A549 (cell line): ENCODE results near the gene UTP4. TPM values are rescaled to one million over a fixed set of nuclear protein-coding genes. Genes with fewer than 3 reads are reported as not detected.
A peak's percentile ranks its signal among the peaks of the same experiment; 100 is the strongest.

Source experiments
- ATAC-seq, 2 experiments: fragments of 200-7000 bp in 1 of 2; fragments of >200 bp in 1 of 2; cut with Nextera tagmentation in 1 of 2; cut with Tn5 transposase in 1 of 2; 3 replicates each; pipeline versions ENCODE4 v1.8.0 to v1.9.1; 2018 to 2020; ENCODE audit warnings: mild to moderate bottlenecking in 1 of 2, moderate library complexity in 1 of 2
- CTCF ChIA-PET: fragments of 300-600 bp; sonication (Branson Sonifier 250); formaldehyde crosslinking; extraction: SDS; loops from one replicate; lab custom pipeline; 2021; ENCODE audit warnings: antibody characterized with exemption, inconsistent platforms; lab: Yijun Ruan, JAX
- POLR2A ChIA-PET: fragments of 350-600 bp; formaldehyde crosslinking; extraction: SDS; loops from one replicate; lab custom pipeline; 2021; ENCODE audit warnings: antibody characterized with exemption, inconsistent platforms; lab: Yijun Ruan, JAX
- DNase-seq, 2 experiments: peaks; one replicate each; pipeline versions ENCODE4 v3.0.0 to v3.0.0-alpha.2; 2011 to 2016; ENCODE audit warnings: low read depth in 1 of 2, low spot score in 1 of 2
- FAIRE-seq: peaks from 2 replicates; lab custom pipeline; 2011; peaks lifted over from hg19 to GRCh38; lab: Jason Lieb, UNC
- H3K27ac ChIP-seq, 2 experiments: fragments of >200 bp; sonication (Bioruptor Twin); formaldehyde crosslinking; 3 replicates each; pipeline ENCODE4 v1.5.1; 2016 to 2017
- H3K4me1 ChIP-seq: fragments of >200 bp; sonication (Bioruptor Twin); formaldehyde crosslinking; 3 replicates; pipeline ENCODE4 v1.6.1; 2016
- H3K4me2 ChIP-seq: fragments of >200 bp; sonication (Bioruptor Twin); formaldehyde crosslinking; 3 replicates; pipeline ENCODE4 v1.6.1; 2016
- H3K4me3 ChIP-seq: fragments of >200 bp; sonication (Bioruptor Twin); formaldehyde crosslinking; 3 replicates; pipeline ENCODE4 v1.5.1; 2016
- H3K9me3 ChIP-seq: fragments of >200 bp; sonication (Bioruptor Twin); formaldehyde crosslinking; 3 replicates; pipeline ENCODE4 v1.6.1; 2016
- BHLHE40 ChIP-seq: IDR thresholded peaks from 2 replicates; pipeline ENCODE4 v1.6.1; 2012; ENCODE audit warnings: low read depth, low read length, inconsistent platforms
- CBX2 ChIP-seq: fragments of 200-600 bp; sonication (generic); IDR thresholded peaks from 2 replicates; pipeline ENCODE4 v1.6.1; 2016; ENCODE audit warnings: low read depth, mild to moderate bottlenecking, borderline replicate concordance
- CEBPB ChIP-seq, 2 experiments: fragments of >200 bp in 1 of 2; sonication (Bioruptor Twin) in 1 of 2; formaldehyde crosslinking in 1 of 2; IDR thresholded peaks; 2 replicates each; pipeline ENCODE4 v1.6.1; 2012 to 2016
- CHD2 ChIP-seq: fragments of 150-350 bp; IDR thresholded peaks from 2 replicates; pipeline ENCODE4 v1.6.1; 2014; ENCODE audit warnings: low read length; ENCODE audit not compliant: partially characterized antibody
- EHF ChIP-seq: fragments of 250-450 bp; sonication (Bioruptor Pico); IDR thresholded peaks from 2 replicates; pipeline ENCODE4 v1.5.0; 2020; ENCODE audit warnings: mild to moderate bottlenecking
- FOSB ChIP-seq: fragments of 250-450 bp; sonication (Bioruptor Pico); IDR thresholded peaks from 2 replicates; pipeline ENCODE4 v1.5.0; 2020; ENCODE audit warnings: mild to moderate bottlenecking, moderate library complexity
- FOXS1 ChIP-seq: fragments of 250-450 bp; sonication (Bioruptor Pico); IDR thresholded peaks from 2 replicates; pipeline ENCODE4 v1.5.0; 2020; ENCODE audit warnings: mild to moderate bottlenecking, moderate library complexity
- JUN ChIP-seq, 2 experiments: fragments of >200 bp; sonication (Bioruptor Twin); formaldehyde crosslinking; IDR thresholded peaks; 2 replicates in 1 of 2; 3 replicates in 1 of 2; pipeline ENCODE4 v1.6.1; 2016 to 2017
- MAFK ChIP-seq: fragments of 450-650 bp; IDR thresholded peaks from 2 replicates; pipeline ENCODE4 v1.6.1; 2014; ENCODE audit not compliant: partially characterized antibody
- MYC ChIP-seq: IDR thresholded peaks from 2 replicates; pipeline ENCODE4 v1.6.1; 2012; ENCODE audit warnings: mild to moderate bottlenecking, inconsistent platforms, low read length, improper control_type of control experiment, borderline replicate concordance
- NPAS2 ChIP-seq: fragments of 250-450 bp; sonication (Bioruptor Pico); IDR thresholded peaks from 2 replicates; pipeline ENCODE4 v1.8.0; 2022; ENCODE audit warnings: mild to moderate bottlenecking, moderate library complexity, borderline replicate concordance
- RAD21 ChIP-seq, 2 experiments: fragments of >200 bp in 1 of 2; sonication (Bioruptor Twin) in 1 of 2; formaldehyde crosslinking in 1 of 2; IDR thresholded peaks in 1 of 2; conservative IDR thresholded peaks in 1 of 2; 2 replicates in 1 of 2; 3 replicates in 1 of 2; pipeline ENCODE4 v1.6.1; 2012 to 2018; ENCODE audit warnings: inconsistent platforms in 1 of 2
- RFX5 ChIP-seq: fragments of 450-650 bp; IDR thresholded peaks from 2 replicates; pipeline ENCODE4 v1.7.1; 2014; ENCODE audit warnings: antibody characterized with exemption, mild to moderate bottlenecking, moderate library complexity
- SREBF2 ChIP-seq: fragments of 450-650 bp; IDR thresholded peaks from 2 replicates; pipeline ENCODE4 v1.6.1; 2014; ENCODE audit warnings: mild to moderate bottlenecking, moderate library complexity
- ZC3H11A ChIP-seq: fragments of 450-650 bp; IDR thresholded peaks from 2 replicates; pipeline ENCODE4 v1.6.1; 2014; ENCODE audit warnings: antibody characterized with exemption, mild to moderate bottlenecking
- WGBS: methylation state at CpG from one replicate; pipeline ENCODE4 v1.1.6; 2017; ENCODE audit errors: missing lambda C conversion rate; 5-methylcytosine and 5-hydroxymethylcytosine counted together
- polyA plus RNA-seq, 4 experiments: library from polyadenylated mRNA; depleted of rRNA in 3 of 4; stranded (reverse); fragments of >200 nt; fragmentation: RNase III in 1 of 4; extraction: RNeasy Plus Mini Kit Qiagen cat#74134 plus additional on column Dnase treatment in 1 of 4; gene quantifications; 2 replicates in 3 of 4; 3 replicates in 1 of 4; pipeline ENCODE4 v1.2.3, GENCODE V29; 2011 to 2017
- TF ChIP-seq, protein P1 (sequence below): fragments of >200 bp; sonication (Bioruptor Twin); formaldehyde crosslinking; IDR thresholded peaks from 3 replicates; pipeline ENCODE4 v1.5.1; 2016
- TF ChIP-seq, protein P2 (sequence below): fragments of 250-450 bp; sonication (Bioruptor Pico); IDR thresholded peaks from 2 replicates; pipeline ENCODE4 v1.5.0; 2021; ENCODE audit warnings: mild to moderate bottlenecking, moderate library complexity, borderline replicate concordance
- TF ChIP-seq, protein P3 (sequence below): fragments of 450-650 bp; IDR thresholded peaks from 2 replicates; pipeline ENCODE4 v1.6.1; 2014; ENCODE audit warnings: antibody characterized with exemption
- TF ChIP-seq, protein P4 (sequence below): fragments of >200 bp; sonication (Bioruptor Twin); formaldehyde crosslinking; IDR thresholded peaks from 3 replicates; pipeline ENCODE4 v1.6.1; 2016

UTP4 gene
- polyA plus RNA-seq, 2 of the 4 experiments (the other 2 are of a cell fraction), result 77.1 to 118 TPM

DNA sequence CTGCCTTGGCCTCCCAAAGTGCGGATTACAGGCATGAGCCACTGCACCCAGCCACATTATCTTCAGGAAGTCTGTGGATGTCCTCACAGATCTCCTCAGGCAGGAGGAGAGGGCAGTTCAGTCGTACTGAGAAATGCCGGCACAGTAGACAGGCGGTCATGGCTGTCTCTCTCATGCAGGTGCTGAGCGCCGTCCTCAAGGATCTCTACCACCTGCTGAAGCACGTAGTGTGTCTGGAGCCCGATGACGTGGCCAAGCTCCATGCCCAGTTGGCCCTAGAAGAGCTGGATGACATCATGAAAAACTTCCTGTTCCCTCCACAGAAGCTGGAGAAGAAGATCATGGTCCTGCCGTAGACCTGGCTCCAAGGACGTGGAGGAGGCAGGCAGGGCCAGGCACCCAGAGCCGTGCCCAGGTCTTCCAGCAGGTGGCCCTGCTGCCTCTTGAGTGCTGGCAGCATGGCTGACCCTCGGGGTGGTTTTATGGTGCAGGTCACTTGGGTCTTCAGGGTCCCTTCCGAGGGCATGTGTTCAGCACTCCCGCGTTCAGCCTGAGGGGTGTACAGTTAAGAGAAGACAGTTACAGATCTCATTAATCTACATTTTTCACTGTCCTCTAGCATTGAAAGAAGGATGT is 49.0 kb upstream of the UTP4 start:
- Histone ChIP-seq H3K4me2 (no peak overlapping the region), H3K9me3 (no peaks in the 10 kb centered on the region), H3K27ac (no peak overlapping the region), H3K4me3 (no peak overlapping the region), H3K4me1 (peaks cover 5% of the 10 kb centered on the region; the same call in 2 of the 3 replicates)
- FAIRE-seq (no peak), ATAC-seq (peak in 1 of 2 experiments; percentile 80; a peak in 3 of 6 replicates), DNase-seq (no peak)
- 91% methylated on average over 16 of the region's 16 CpGs for WGBS
- CTCF ChIA-PET, result interaction anchor here (0.6 to 3.0 kb wide), 5 partner anchors 11 to 181 kb away, joined by 3 to 11 read pairs (median 3); no protein-coding TSS in a partner anchor
- TF ChIP-seq, protein P1, sequence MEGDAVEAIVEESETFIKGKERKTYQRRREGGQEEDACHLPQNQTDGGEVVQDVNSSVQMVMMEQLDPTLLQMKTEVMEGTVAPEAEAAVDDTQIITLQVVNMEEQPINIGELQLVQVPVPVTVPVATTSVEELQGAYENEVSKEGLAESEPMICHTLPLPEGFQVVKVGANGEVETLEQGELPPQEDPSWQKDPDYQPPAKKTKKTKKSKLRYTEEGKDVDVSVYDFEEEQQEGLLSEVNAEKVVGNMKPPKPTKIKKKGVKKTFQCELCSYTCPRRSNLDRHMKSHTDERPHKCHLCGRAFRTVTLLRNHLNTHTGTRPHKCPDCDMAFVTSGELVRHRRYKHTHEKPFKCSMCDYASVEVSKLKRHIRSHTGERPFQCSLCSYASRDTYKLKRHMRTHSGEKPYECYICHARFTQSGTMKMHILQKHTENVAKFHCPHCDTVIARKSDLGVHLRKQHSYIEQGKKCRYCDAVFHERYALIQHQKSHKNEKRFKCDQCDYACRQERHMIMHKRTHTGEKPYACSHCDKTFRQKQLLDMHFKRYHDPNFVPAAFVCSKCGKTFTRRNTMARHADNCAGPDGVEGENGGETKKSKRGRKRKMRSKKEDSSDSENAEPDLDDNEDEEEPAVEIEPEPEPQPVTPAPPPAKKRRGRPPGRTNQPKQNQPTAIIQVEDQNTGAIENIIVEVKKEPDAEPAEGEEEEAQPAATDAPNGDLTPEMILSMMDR, result 0 out of 3 replicates have a peak, but pooled peaks have one; percentile 11
- TF ChIP-seq RAD21 (conservative IDR thresholded peaks at IDR 0.05 in 1 of 2, IDR thresholded peaks at IDR 0.05 in 1 of 2) (peak in 1 of 2 experiments; percentile 26; a peak in 1 of 5 replicates), NPAS2 (CRISPR knock-in tag) (no peak)
- POLR2A ChIA-PET, result no interaction called here

DNA sequence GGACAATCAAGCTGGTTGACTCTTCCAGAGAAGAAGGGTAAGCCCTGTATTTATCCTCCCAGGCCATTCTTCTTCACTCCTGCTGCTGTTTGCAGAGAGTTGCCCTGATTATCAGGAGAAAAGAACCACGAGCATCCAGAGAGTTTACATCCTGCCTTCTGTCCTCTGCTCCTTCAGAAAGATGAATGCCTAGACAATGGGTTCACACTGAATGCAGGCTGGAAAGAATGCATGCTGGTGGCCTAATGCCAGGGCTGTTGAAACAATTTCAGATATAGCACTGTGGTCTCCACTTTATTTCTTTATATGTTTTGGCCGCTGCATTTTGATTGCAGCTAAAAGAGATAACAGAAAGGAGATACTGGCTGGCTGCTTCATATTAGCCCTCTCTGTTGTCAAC is 48.2 kb upstream of the UTP4 start:
- CTCF ChIA-PET, result interaction anchor here (1.0 to 3.0 kb wide), 5 partner anchors 10 to 182 kb away, joined by 3 to 11 read pairs (median 3); no protein-coding TSS in a partner anchor
- ATAC-seq (no peak), DNase-seq (no peak), FAIRE-seq (no peak)
- Histone ChIP-seq H3K27ac (no peak overlapping the region), H3K4me2 (no peak overlapping the region), H3K4me1 (peaks cover 9% of the 10 kb centered on the region), H3K4me3 (no peak overlapping the region), H3K9me3 (no peaks in the 10 kb centered on the region)
- no peak for TF ChIP-seq CEBPB (IDR thresholded peaks at IDR 0.05)
- POLR2A ChIA-PET, result no interaction called here
- WGBS, result 79% methylated on average over 2 of the region's 2 CpGs

DNA sequence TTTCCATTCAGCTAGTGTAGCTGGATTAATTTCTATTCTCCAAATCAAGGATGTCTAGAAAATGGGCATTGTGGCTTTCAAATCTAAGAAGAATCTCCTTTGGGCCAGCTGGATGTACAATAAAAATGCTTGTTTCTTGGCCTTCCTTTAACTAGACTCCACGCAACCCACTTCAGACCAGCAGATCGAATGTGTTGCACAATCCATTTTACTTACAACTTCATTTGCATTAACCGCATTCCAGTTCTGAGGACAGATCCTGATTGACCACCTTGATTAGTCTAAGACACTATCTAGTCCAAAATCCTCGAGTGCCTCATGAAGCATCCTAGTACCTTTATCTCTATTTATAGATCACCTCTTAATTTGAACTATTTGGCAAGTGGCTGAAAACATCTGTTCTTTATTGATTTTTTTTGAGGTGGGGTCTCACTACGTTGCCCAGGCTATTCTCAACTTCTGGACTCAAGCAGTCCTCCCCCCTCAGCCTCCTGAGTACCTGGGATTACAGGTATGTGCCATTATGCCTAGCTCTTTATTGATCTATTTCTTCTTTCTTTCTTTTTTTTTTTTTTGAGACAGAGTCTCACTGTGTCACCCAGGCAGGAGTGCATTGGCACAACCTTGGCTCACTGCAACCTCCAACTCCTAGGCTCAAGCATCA is 47.3 kb upstream of the UTP4 start:
- DNase-seq, result no peak
- H3K27ac ChIP-seq, result no peak overlapping the region
- CTCF ChIA-PET, result interaction anchor here (0.6 to 3.0 kb wide), 3 partner anchors 9 to 488 kb away, joined by 3 to 11 read pairs (median 3); no protein-coding TSS in a partner anchor
- TF ChIP-seq, protein P2, sequence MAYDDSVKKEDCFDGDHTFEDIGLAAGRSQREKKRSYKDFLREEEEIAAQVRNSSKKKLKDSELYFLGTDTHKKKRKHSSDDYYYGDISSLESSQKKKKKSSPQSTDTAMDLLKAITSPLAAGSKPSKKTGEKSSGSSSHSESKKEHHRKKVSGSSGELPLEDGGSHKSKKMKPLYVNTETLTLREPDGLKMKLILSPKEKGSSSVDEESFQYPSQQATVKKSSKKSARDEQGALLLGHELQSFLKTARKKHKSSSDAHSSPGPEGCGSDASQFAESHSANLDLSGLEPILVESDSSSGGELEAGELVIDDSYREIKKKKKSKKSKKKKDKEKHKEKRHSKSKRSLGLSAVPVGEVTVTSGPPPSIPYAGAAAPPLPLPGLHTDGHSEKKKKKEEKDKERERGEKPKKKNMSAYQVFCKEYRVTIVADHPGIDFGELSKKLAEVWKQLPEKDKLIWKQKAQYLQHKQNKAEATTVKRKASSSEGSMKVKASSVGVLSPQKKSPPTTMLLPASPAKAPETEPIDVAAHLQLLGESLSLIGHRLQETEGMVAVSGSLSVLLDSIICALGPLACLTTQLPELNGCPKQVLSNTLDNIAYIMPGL (CRISPR knock-in tag), result no peak
- no peak for TF ChIP-seq MYC
- TF ChIP-seq RFX5, result no peak
- no peak for TF ChIP-seq CHD2
- TF ChIP-seq FOXS1, result no peak
- TF ChIP-seq, protein P3, sequence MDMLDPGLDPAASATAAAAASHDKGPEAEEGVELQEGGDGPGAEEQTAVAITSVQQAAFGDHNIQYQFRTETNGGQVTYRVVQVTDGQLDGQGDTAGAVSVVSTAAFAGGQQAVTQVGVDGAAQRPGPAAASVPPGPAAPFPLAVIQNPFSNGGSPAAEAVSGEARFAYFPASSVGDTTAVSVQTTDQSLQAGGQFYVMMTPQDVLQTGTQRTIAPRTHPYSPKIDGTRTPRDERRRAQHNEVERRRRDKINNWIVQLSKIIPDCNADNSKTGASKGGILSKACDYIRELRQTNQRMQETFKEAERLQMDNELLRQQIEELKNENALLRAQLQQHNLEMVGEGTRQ, result no peak
- TF ChIP-seq ZC3H11A, result no peak
- TF ChIP-seq, protein P4, sequence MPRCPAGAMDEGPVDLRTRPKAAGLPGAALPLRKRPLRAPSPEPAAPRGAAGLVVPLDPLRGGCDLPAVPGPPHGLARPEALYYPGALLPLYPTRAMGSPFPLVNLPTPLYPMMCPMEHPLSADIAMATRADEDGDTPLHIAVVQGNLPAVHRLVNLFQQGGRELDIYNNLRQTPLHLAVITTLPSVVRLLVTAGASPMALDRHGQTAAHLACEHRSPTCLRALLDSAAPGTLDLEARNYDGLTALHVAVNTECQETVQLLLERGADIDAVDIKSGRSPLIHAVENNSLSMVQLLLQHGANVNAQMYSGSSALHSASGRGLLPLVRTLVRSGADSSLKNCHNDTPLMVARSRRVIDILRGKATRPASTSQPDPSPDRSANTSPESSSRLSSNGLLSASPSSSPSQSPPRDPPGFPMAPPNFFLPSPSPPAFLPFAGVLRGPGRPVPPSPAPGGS, result no peak
- no peak for TF ChIP-seq CBX2
- no peak for TF ChIP-seq MAFK
- TF ChIP-seq SREBF2, result no peak
- TF ChIP-seq BHLHE40, result no peak
- no peak for TF ChIP-seq FOSB (CRISPR knock-in tag)
- TF ChIP-seq EHF, result no peak
- no peak for TF ChIP-seq JUN (IDR thresholded peaks at IDR 0.05)
- TF ChIP-seq, all 56 proteins: peak for 0
- Histone ChIP-seq H3K9me3 (no peaks in the 10 kb centered on the region), H3K4me2 (no peak overlapping the region), H3K4me3 (no peak overlapping the region), H3K4me1 (peaks cover 18% of the 10 kb centered on the region)
- no peak for ATAC-seq
- 85% methylated on average over 5 of the region's 5 CpGs for WGBS
- no peak for FAIRE-seq
- POLR2A ChIA-PET, result interaction anchor here (0.6 kb wide), 1 partner anchor 11 kb away, joined by 11 read pairs; no protein-coding TSS in a partner anchor
